ENCODE results near the gene CRLF2.
A peak's percentile ranks its signal among the peaks of the same experiment; 100 is the strongest.
"Not testable (repeated sequence)": the region's sequence is repeated elsewhere in the genome, so short reads cannot be mapped to it uniquely, and the experiment has no call there.

The CRLF2 gene

GRCh38 chrX:1212532-1212931, at the start of gene CRLF2:
TSS of gene CRLF2 (minus strand) at chrX:1212649. CDS start at chrX:1212634, 15 bp downstream.
- DNase-seq, result no peak

- not testable (repeated sequence) for DNase-seq
Measured at GRCh38 chrX:1261771-1262170, 49.3 kb upstream of the CRLF2 start.

GRCh38 chrX:1261285-1261684, 48.8 kb upstream of the CRLF2 start:
- no peak for DNase-seq

GRCh38 chrX:1252861-1253260, 40.4 kb upstream of the CRLF2 start:
- DNase-seq, result no peak

GRCh38 chrX:1249101-1249887, 36.8 kb upstream of the CRLF2 start:
- DNase-seq, result no peak

GRCh38 chrX:1248331-1249061, 36.0 kb upstream of the CRLF2 start:
- DNase-seq, result no peak

GRCh38 chrX:1246816-1247215, 34.4 kb upstream of the CRLF2 start:
- peak; percentile 4 for DNase-seq

GRCh38 chrX:1244164-1245076, 32.0 kb upstream of the CRLF2 start:
- DNase-seq, result no peak

GRCh38 chrX:1242891-1243402, 30.5 kb upstream of the CRLF2 start:
- DNase-seq, result no peak

GRCh38 chrX:1240551-1240950, 28.1 kb upstream of the CRLF2 start:
- not testable (repeated sequence) for DNase-seq

- DNase-seq, result no peak
Measured at GRCh38 chrX:1239681-1240142, 27.3 kb upstream of the CRLF2 start.

- DNase-seq, result no peak
Measured at GRCh38 chrX:1231850-1232465, 19.5 kb upstream of the CRLF2 start.

GRCh38 chrX:1228101-1228500, 15.7 kb upstream of the CRLF2 start:
- not testable (repeated sequence) for DNase-seq

GRCh38 chrX:1226249-1226648, 13.8 kb upstream of the CRLF2 start:
- DNase-seq, result no peak

GRCh38 chrX:1224954-1225353, 12.5 kb upstream of the CRLF2 start:
- DNase-seq, result no peak

- no peak for DNase-seq
Measured at GRCh38 chrX:1223242-1223600, 10.8 kb upstream of the CRLF2 start.

GRCh38 chrX:1222531-1223241, 10.2 kb upstream of the CRLF2 start:
- DNase-seq, result no peak

- DNase-seq, result no peak
Measured at GRCh38 chrX:1221296-1221845, 8.9 kb upstream of the CRLF2 start.

GRCh38 chrX:1218286-1218685, 5.8 kb upstream of the CRLF2 start:
- DNase-seq, result no peak

GRCh38 chrX:1215123-1215823, 2.8 kb upstream of the CRLF2 start:
- no peak for DNase-seq

- DNase-seq, result no peak
Measured at GRCh38 chrX:1213971-1214370, 1.5 kb upstream of the CRLF2 start.
